HCT116 (cell line): ENCODE results near the gene FCAMR. TPM values are rescaled to one million over a fixed set of nuclear protein-coding genes. Genes with fewer than 3 reads are reported as not detected.

Experiments
- ATAC-seq: fragments of 200-7000 bp; cut with Tn5 transposase; 2 replicates; pipeline ENCODE4 v1.9.1; 2020; ENCODE audit warnings: mild to moderate bottlenecking, moderate library complexity
- BruUV-seq: library from RNA; stranded (reverse); fragments of 400-500 nt; replicated peaks from 2 replicates; lab custom pipeline; 2021; lab: Mats Ljungman, UMichigan
- CTCF ChIA-PET: fragments of 300-600 bp; sonication (Branson Sonifier 250); formaldehyde crosslinking; loops from one replicate; lab custom pipeline; 2021; ENCODE audit warnings: antibody characterized with exemption; lab: Charles Lee
- POLR2A ChIA-PET: fragments of 300-600, 350-600 bp; sonication (Branson Sonifier 250); formaldehyde crosslinking; loops from one replicate; lab custom pipeline; 2021; ENCODE audit warnings: antibody characterized with exemption; lab: Charles Lee
- RAD21 ChIA-PET, 2 experiments: fragments of 300-600 bp; sonication (Branson Sonifier 250); formaldehyde crosslinking; loops; one replicate each; lab custom pipeline; 2023; ENCODE audit warnings: low total read pairs in 2 of 2; ENCODE audit not compliant: uncharacterized antibody in 2 of 2, unreplicated experiment in 2 of 2, low non-redundant PET in 1 of 2; lab: Charles Lee
- DNase-seq: peaks from one replicate; pipeline ENCODE4 v3.0.0-alpha.2; 2010; ENCODE audit warnings: low read depth, low spot score
- H2AFZ ChIP-seq: fragments of 200-600 bp; shearing (Covaris generic), sonication (generic); 2 replicates; pipeline ENCODE4 v1.6.1; 2017; ENCODE audit warnings: low read depth, mixed run types, mixed read lengths, antibody characterized with exemption, low read length; ENCODE audit not compliant: poor library complexity, severe bottlenecking
- H3K27ac ChIP-seq: 2 replicates; pipeline ENCODE4 v1.5.1; 2012; ENCODE audit warnings: low read depth, low read length
- H3K27me3 ChIP-seq: fragments of 200-600 bp; sonication (generic); 2 replicates; pipeline ENCODE4 v1.6.1; 2016; ENCODE audit warnings: mixed run types, low read length, mixed read lengths; ENCODE audit not compliant: insufficient read depth
- H3K36me3 ChIP-seq, 2 experiments: fragments of 200-500 bp in 1 of 2; fragments of 200-600 bp in 1 of 2; sonication (Bioruptor generic) in 1 of 2; sonication (generic) in 1 of 2; 2 replicates each; pipeline versions ENCODE4 v1.5.1 to v1.6.1; 2014 to 2016; ENCODE audit warnings: low read length in 2 of 2, inconsistent platforms in 1 of 2, mixed read lengths in 1 of 2, mixed run types in 1 of 2; ENCODE audit not compliant: insufficient read depth in 2 of 2, control insufficient read depth in 1 of 2
- H3K4me1 ChIP-seq, 2 experiments: fragments of 200-600 bp in 1 of 2; sonication (generic) in 1 of 2; 2 replicates each; pipeline versions ENCODE4 v1.5.1 to v1.6.1; 2012 to 2017; ENCODE audit warnings: low read length in 2 of 2, inconsistent platforms in 1 of 2, mild to moderate bottlenecking in 1 of 2, mixed read lengths in 1 of 2, mixed run types in 1 of 2, moderate library complexity in 1 of 2; ENCODE audit not compliant: insufficient read depth in 2 of 2, control insufficient read depth in 1 of 2
- H3K4me2 ChIP-seq: fragments of 200-600 bp; sonication (generic); 2 replicates; pipeline ENCODE4 v1.6.1; 2017; ENCODE audit warnings: mixed run types, low read length, mixed read lengths
- H3K4me3 ChIP-seq, 2 experiments: fragments of 200-600 bp in 1 of 2; sonication (generic) in 1 of 2; replicated peaks in 1 of 2; 2 replicates each; pipeline ENCODE4 v1.5.1; 2011 to 2016; ENCODE audit warnings: low read length in 2 of 2, control low read depth in 1 of 2, low read depth in 1 of 2, mild to moderate bottlenecking in 1 of 2, mixed read lengths in 1 of 2, mixed run types in 1 of 2
- H3K79me2 ChIP-seq: fragments of 200-600 bp; sonication (generic); 2 replicates; pipeline ENCODE4 v1.6.1; 2017; ENCODE audit warnings: mild to moderate bottlenecking, mixed run types, low read length, moderate library complexity, mixed read lengths; ENCODE audit not compliant: insufficient read depth
- H3K9ac ChIP-seq: fragments of 200-600 bp; sonication (generic); 2 replicates; pipeline ENCODE4 v1.6.1; 2016; ENCODE audit warnings: low read length, mixed read lengths
- H3K9me2 ChIP-seq: fragments of 200-600 bp; sonication (generic), shearing (Covaris generic); 2 replicates; pipeline ENCODE4 v1.6.1; 2017; ENCODE audit warnings: mixed run types, mild to moderate bottlenecking, moderate library complexity; ENCODE audit not compliant: insufficient read depth
- H3K9me3 ChIP-seq, 2 experiments: fragments of 200-500 bp in 1 of 2; fragments of 200-600 bp in 1 of 2; sonication (Bioruptor generic) in 1 of 2; sonication (generic) in 1 of 2; 2 replicates each; pipeline ENCODE4 v1.6.1; 2014 to 2017; ENCODE audit warnings: low read length in 2 of 2, mixed read lengths in 2 of 2, inconsistent platforms in 1 of 2, low read depth in 1 of 2, mild to moderate bottlenecking in 1 of 2, mixed run types in 1 of 2, moderate library complexity in 1 of 2; ENCODE audit not compliant: control insufficient read depth in 1 of 2, insufficient read depth in 1 of 2
- H4K20me1 ChIP-seq: fragments of 200-600 bp; sonication (generic), shearing (Covaris generic); 2 replicates; pipeline ENCODE4 v1.6.1; 2017; ENCODE audit warnings: mixed run types, mild to moderate bottlenecking, moderate library complexity; ENCODE audit not compliant: insufficient read depth
- CBX3 ChIP-seq: IDR thresholded peaks from 2 replicates; pipeline ENCODE4 v1.6.1; 2012; ENCODE audit warnings: low read depth
- CTCF ChIP-seq, 3 experiments: fragments of 200-600 bp in 1 of 3; sonication (generic) in 1 of 3; IDR thresholded peaks in 2 of 3; conservative IDR thresholded peaks in 1 of 3; 2 replicates each; pipeline ENCODE4 v1.5.1; 2012 to 2017; ENCODE audit warnings: low read depth in 2 of 3, low read length in 2 of 3, antibody characterized with exemption in 1 of 3, borderline replicate concordance in 1 of 3, control low read depth in 1 of 3, mild to moderate bottlenecking in 1 of 3, mixed read lengths in 1 of 3, mixed run types in 1 of 3, moderate library complexity in 1 of 3; ENCODE audit not compliant: insufficient read depth in 1 of 3
- EGR1 ChIP-seq: IDR thresholded peaks from 2 replicates; pipeline ENCODE4 v1.6.1; 2012; ENCODE audit warnings: low read depth
- ELF1 ChIP-seq: IDR thresholded peaks from 2 replicates; pipeline ENCODE4 v1.6.1; 2012; ENCODE audit warnings: low read depth, borderline replicate concordance
- EZH2 ChIP-seq: fragments of 200-600 bp; sonication (generic); IDR thresholded peaks from 2 replicates; pipeline ENCODE4 v1.6.1; 2017; ENCODE audit warnings: antibody characterized with exemption, mixed run types
- EZH2phosphoT487 ChIP-seq: fragments of 200-600 bp; IDR thresholded peaks from 2 replicates; pipeline ENCODE4 v1.6.1; 2018; ENCODE audit warnings: antibody characterized with exemption, borderline replicate concordance
- FOSL1 ChIP-seq: IDR thresholded peaks from 2 replicates; pipeline ENCODE4 v1.6.1; 2012; ENCODE audit warnings: low read depth
- MAX ChIP-seq: IDR thresholded peaks from 2 replicates; pipeline ENCODE4 v1.6.1; 2012
- POLR2A ChIP-seq: IDR thresholded peaks from 2 replicates; pipeline ENCODE4 v1.7.0; 2011; ENCODE audit warnings: borderline replicate concordance; ENCODE audit not compliant: insufficient read depth, insufficient read length; ENCODE audit errors: extremely low read depth
- RAD21 ChIP-seq: IDR thresholded peaks from 2 replicates; pipeline ENCODE4 v1.6.1; 2012; ENCODE audit warnings: low read depth, mild to moderate bottlenecking
- REST ChIP-seq: IDR thresholded peaks from 2 replicates; pipeline ENCODE4 v1.6.1; 2012; ENCODE audit warnings: low read depth
- SP1 ChIP-seq: IDR thresholded peaks from 2 replicates; pipeline ENCODE4 v1.6.1; 2012; ENCODE audit warnings: low read depth
- TCF7L2 ChIP-seq: IDR thresholded peaks from 2 replicates; pipeline ENCODE4 v1.7.0; 2011; ENCODE audit warnings: borderline replicate concordance, inconsistent platforms; ENCODE audit not compliant: insufficient read depth, insufficient read length; ENCODE audit errors: extremely low read depth
- ZBTB33 ChIP-seq: IDR thresholded peaks from 2 replicates; pipeline ENCODE4 v1.6.1; 2011; ENCODE audit warnings: mild to moderate bottlenecking, low read length, moderate library complexity; ENCODE audit not compliant: insufficient replicate concordance; ENCODE audit errors: extremely low read depth
- ZNF274 ChIP-seq: fragments of 200-500 bp; sonication (Bioruptor generic); IDR thresholded peaks from 2 replicates; pipeline ENCODE4 v1.6.1; 2014; ENCODE audit warnings: mild to moderate bottlenecking, low read depth, low read length, inconsistent platforms
- intact Hi-C: fragments of 100-400 bp; cut with micrococcal nuclease; formaldehyde crosslinking; loops from 2 replicates; pipeline ENCODE4 v1.10.0; 2022
- total RNA-seq: library from RNA; stranded (reverse); gene quantifications from one replicate; pipeline ENCODE4 v1.2.1, GENCODE V29; 2021; ENCODE audit not compliant: unreplicated experiment

Gene FCAMR
- total RNA-seq, 1 experiment from 2014 or later, result not detected

- no peaks in the 10 kb centered on the region for H4K20me1 ChIP-seq
- H3K9me2 ChIP-seq, result no peaks in the 10 kb centered on the region
- H3K79me2 ChIP-seq, result no peaks in the 10 kb centered on the region
- no peaks in the 10 kb centered on the region for H3K4me1 ChIP-seq
- no peak overlapping the region for H3K9ac ChIP-seq
- no peak overlapping the region for H3K4me3 ChIP-seq
- H3K27ac ChIP-seq, result no peak overlapping the region
- H3K27me3 ChIP-seq, result 0 out of 2 replicates have a peak, but pooled peaks cover 7% of the 10 kb centered on the region
- H2AFZ ChIP-seq, result no peak overlapping the region
- no peak for ATAC-seq
- ChIA-PET RAD21 (no interaction called here), CTCF (no interaction called here), POLR2A (no interaction called here)
- BruUV-seq, result no TSS peak
- intact Hi-C loops, result no loop called here
- no peaks in the 10 kb centered on the region for H3K9me3 ChIP-seq
- H3K36me3 ChIP-seq, result no peaks in the 10 kb centered on the region
- H3K4me2 ChIP-seq, result no peak overlapping the region
- no peak for DNase-seq
- TF ChIP-seq TCF7L2 (no peak), ZNF274 (no peak), REST (no peak), ZBTB33 (no peak), CBX3 (no peak), FOSL1 (no peak), POLR2A (no peak), EZH2phosphoT487 (no peak), SP1 (no peak), MAX (no peak), EZH2 (no peak), EGR1 (no peak), CTCF (IDR thresholded peaks at IDR 0.05 in 2 of 3, conservative IDR thresholded peaks at IDR 0.05 in 1 of 3; ENCODE audit: borderline replicate concordance in 1 of 3, insufficient read depth in 1 of 3, low read depth in 2 of 3, low read length in 2 of 3) (no peak), RAD21 (no peak), ELF1 (no peak)
These were observed 5.0 kb upstream of the FCAMR start for GRCh38 chr1:206975306-206975705.
